Lung (tissue), 12 donors: ENCODE results near the gene PHLDB2. TPM values are rescaled to one million over a fixed set of nuclear protein-coding genes. Genes with fewer than 3 reads are reported as not detected.

ENCODE experiments used
- ATAC-seq: fragments of 200-7000 bp; cut with Tn5 transposase; one replicate; pipeline ENCODE4 v1.9.1; 2020; ENCODE audit warnings: moderate number of reproducible peaks; ENCODE audit not compliant: insufficient read depth, low FRiP score
- DNase-seq, 3 donors: peaks; one replicate each; pipeline ENCODE4 v3.0.0-alpha.2; 2013 to 2017
- H3K27ac ChIP-seq, 2 donors: one replicate each; pipeline ENCODE4 v1.5.1; 2013; ENCODE audit warnings: mild to moderate bottlenecking in 2 of 2, moderate library complexity in 2 of 2, control low read depth in 1 of 2, inconsistent platforms in 1 of 2, low read depth in 1 of 2, low read length in 1 of 2
- H3K27me3 ChIP-seq, 3 donors: one replicate each; pipeline ENCODE4 v1.5.1; 2013; ENCODE audit warnings: low read length in 2 of 3; ENCODE audit not compliant: control insufficient read depth in 3 of 3, insufficient read depth in 3 of 3
- H3K36me3 ChIP-seq, 4 donors: one replicate each; pipeline ENCODE4 v1.5.1; 2013; ENCODE audit warnings: low read length in 4 of 4, mild to moderate bottlenecking in 1 of 4, moderate library complexity in 1 of 4; ENCODE audit not compliant: control insufficient read depth in 4 of 4, insufficient read depth in 4 of 4
- H3K4me1 ChIP-seq, 5 donors: one replicate each; pipeline ENCODE4 v1.5.1; 2013; ENCODE audit warnings: low read length in 5 of 5, mild to moderate bottlenecking in 2 of 5, moderate library complexity in 1 of 5; ENCODE audit not compliant: control insufficient read depth in 5 of 5, insufficient read depth in 5 of 5
- H3K4me3 ChIP-seq: one replicate; pipeline ENCODE4 v1.5.1; 2013; ENCODE audit warnings: mild to moderate bottlenecking, control low read depth, moderate library complexity
- H3K9ac ChIP-seq, 2 donors: one replicate each; pipeline ENCODE4 v1.5.1; 2013; ENCODE audit warnings: low read length in 2 of 2, control low read depth in 1 of 2; ENCODE audit not compliant: insufficient read depth in 1 of 2
- H3K9me3 ChIP-seq, 4 donors: one replicate each; pipeline ENCODE4 v1.5.1; 2013; ENCODE audit warnings: low read length in 3 of 4, mild to moderate bottlenecking in 1 of 4, moderate library complexity in 1 of 4; ENCODE audit not compliant: control insufficient read depth in 4 of 4, insufficient read depth in 3 of 4
- WGBS, 2 donors: extraction: QIAGEN DNeasy Blood & Tissue Kit; methylation state at CpG; one replicate each; pipeline ENCODE4 v1.1.7; 2013; 5-methylcytosine and 5-hydroxymethylcytosine counted together
- polyA plus RNA-seq, 2 donors: library from polyadenylated mRNA; stranded (reverse); fragments of 200-250 nt; gene quantifications; one replicate each; pipeline ENCODE4 v1.2.1, GENCODE V29; 2013
- total RNA-seq, 2 donors: library from RNA; depleted of rRNA in 1 of 2; stranded (reverse); fragments of >200 nt in 1 of 2; gene quantifications; one replicate each; pipeline ENCODE4 v1.2.1, GENCODE V29; 2014 to 2021
- TF ChIP-seq, protein P1 (sequence below): IDR thresholded peaks from 2 replicates; pipeline ENCODE4 v1.5.1; 2012; ENCODE audit warnings: mild to moderate bottlenecking; ENCODE audit errors: control extremely low read depth, extremely low read depth
- donor health status: control.
- donor health status: control.
- donor health status: Bipolar disorder and iron deficiency.
- donor health status: healthy.
- donor health status: DM: yes; HTN: yes; CAD: no.

PHLDB2 gene
- total and polyA plus RNA-seq, 4 donors = 14.4 to 58.1 (median 26.7) TPM

DNA sequence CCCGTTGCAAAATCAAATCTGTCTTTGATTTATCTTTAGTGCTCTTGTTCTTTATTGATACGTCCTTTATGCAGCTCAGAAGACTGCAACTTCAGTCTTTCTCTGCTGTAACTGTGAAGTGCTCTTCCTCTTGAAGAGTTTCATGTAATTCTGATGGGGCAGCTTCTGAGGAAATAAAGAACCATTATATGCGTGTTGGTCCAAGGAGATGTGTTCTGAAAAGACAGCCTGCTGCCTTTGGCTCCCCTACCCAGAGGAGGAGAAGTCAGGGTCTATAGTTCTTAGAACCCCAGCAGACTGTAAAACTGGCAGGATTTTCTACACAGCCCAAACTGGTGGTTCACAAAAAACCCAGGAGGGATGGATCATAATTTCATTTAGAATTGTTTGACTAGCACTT lies 97.4 kb downstream of the PHLDB2 start:
- Histone ChIP-seq H3K9me3 (no peaks in the 10 kb centered on the region), H3K4me1 (peaks cover 1 to 12% (median 6%) of the 10 kb centered on the region in 5 donors), H3K36me3 (peaks cover 0 to 34% (median 6%) of the 10 kb centered on the region in 4 donors), H3K4me3 (no peak overlapping the region), H3K27ac (no peak overlapping the region), H3K9ac (no peak overlapping the region), H3K27me3 (no peaks in the 10 kb centered on the region)
- WGBS, 2 donors = 91 to 96% methylated on average over 3 of the region's 3 CpGs
- ATAC-seq (no peak), DNase-seq (no peak)
- TF ChIP-seq, protein P1, sequence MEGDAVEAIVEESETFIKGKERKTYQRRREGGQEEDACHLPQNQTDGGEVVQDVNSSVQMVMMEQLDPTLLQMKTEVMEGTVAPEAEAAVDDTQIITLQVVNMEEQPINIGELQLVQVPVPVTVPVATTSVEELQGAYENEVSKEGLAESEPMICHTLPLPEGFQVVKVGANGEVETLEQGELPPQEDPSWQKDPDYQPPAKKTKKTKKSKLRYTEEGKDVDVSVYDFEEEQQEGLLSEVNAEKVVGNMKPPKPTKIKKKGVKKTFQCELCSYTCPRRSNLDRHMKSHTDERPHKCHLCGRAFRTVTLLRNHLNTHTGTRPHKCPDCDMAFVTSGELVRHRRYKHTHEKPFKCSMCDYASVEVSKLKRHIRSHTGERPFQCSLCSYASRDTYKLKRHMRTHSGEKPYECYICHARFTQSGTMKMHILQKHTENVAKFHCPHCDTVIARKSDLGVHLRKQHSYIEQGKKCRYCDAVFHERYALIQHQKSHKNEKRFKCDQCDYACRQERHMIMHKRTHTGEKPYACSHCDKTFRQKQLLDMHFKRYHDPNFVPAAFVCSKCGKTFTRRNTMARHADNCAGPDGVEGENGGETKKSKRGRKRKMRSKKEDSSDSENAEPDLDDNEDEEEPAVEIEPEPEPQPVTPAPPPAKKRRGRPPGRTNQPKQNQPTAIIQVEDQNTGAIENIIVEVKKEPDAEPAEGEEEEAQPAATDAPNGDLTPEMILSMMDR = no peak

DNA sequence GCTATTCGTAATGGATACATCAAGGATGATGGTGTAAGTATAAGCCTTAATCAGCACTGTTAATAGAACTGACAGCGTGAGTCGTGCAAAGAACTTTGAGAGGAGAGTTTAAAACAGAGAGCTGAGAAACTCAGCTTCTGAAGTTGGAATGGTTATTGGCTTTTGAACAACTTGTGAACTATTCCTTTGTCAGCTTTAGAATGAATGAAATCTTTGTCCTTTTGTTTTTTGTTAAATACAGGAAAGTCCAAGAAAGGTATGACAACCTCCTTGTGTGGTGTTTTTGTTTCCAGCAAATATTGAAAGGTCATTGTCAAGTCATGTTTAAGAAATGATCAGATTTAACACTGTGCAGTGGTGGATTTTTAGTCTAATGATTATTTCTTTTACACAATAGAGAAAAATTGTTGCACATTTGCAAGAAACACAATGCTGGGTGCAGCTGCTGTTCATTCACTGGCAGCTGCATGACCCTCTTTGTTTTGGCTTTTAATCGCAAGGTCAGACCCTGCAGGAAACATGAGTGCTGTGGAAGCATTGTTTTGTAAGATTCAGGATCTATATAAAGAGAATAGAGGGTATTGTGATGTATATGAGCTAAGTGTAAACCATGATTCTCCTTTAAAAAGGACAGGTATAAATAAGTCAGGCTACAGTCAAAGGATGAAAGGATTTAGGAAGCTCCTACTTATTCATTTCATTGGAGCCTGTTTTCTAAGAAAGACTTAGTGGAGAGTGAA lies 98.1 kb downstream of the PHLDB2 start:
- Histone ChIP-seq H3K4me3 (no peak overlapping the region), H3K27ac (no peak overlapping the region), H3K4me1 (peaks cover 1 to 12% (median 6%) of the 10 kb centered on the region in 5 donors), H3K9me3 (no peaks in the 10 kb centered on the region), H3K36me3 (peaks cover 0 to 39% (median 6%) of the 10 kb centered on the region in 4 donors), H3K9ac (no peak overlapping the region), H3K27me3 (no peaks in the 10 kb centered on the region)
- TF ChIP-seq, protein P1 = no peak
- 80 to 83% methylated on average over 4 of the region's 4 CpGs for WGBS, 2 donors
- no peak for ATAC-seq
- DNase-seq = peak in 1 of 3 donors; percentile 21

DNA sequence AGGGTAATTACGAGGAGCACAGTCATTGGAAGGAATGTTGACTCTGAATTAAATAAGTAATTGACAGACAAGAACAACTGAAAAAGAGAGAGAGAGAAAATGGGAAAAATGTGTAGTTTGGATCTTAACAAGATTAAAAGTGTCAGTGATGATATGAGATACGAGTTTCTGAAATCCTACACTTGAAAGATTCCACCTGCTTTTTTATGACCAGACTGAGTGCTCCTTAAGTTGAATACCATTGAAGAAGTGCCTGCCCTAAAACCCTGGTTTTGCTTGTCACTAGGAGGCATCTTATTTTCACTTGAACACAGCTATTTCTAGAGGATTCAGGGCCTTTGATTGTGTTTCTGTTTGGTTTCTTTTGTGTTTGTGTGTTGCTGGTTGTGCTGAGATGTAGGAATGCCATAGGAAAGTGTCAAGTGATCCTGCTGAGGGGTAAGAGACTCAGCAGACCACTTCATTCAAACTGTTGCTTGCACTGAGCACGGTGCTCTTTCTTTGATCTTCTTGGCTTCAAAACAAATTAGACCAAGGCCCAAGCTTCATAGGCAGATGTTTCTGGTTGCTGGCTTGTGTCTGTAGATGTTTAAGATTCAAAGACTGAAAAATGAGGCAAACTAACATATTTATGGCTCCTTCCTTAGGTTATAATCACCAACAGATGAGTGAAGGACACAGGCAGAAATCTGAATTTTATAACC lies 102.5 kb downstream of the PHLDB2 start:
- TF ChIP-seq, protein P1 = no peak
- 59 to 67% methylated on average over 3 of the region's 3 CpGs for WGBS, 2 donors

More for the DNA sequence above, 102.5 kb downstream of the PHLDB2 start:
- DNase-seq = no peak
- H3K4me3 ChIP-seq = no peak overlapping the region
- no peaks in the 10 kb centered on the region for H3K9me3 ChIP-seq
- no peak overlapping the region for H3K9ac ChIP-seq
- no peaks in the 10 kb centered on the region for H3K27me3 ChIP-seq
- peaks cover 0 to 30% (median 4%) of the 10 kb centered on the region in 4 donors for H3K36me3 ChIP-seq
- H3K27ac ChIP-seq = no peak overlapping the region
- peaks cover 1 to 14% (median 3%) of the 10 kb centered on the region in 5 donors for H3K4me1 ChIP-seq
- no peak for ATAC-seq
